DOHH2 (cell line): ENCODE results near the gene SLC9A9.

ENCODE experiments used
- EZH2phosphoT487 ChIP-seq: fragments of 200-600 bp; sonication (generic); IDR thresholded peaks from 2 replicates; pipeline ENCODE4 v1.6.1; 2017; ENCODE audit warnings: borderline replicate concordance, mild to moderate bottlenecking, antibody characterized with exemption, low read length, moderate library complexity, mixed read lengths
- TF ChIP-seq, protein P1 (sequence below): fragments of 200-600 bp; sonication (generic); IDR thresholded peaks from one replicate; pipeline ENCODE4 v1.5.1; 2014; ENCODE audit warnings: antibody characterized with exemption, mild to moderate bottlenecking, low read depth, low read length; ENCODE audit not compliant: poor library complexity, severe bottlenecking

DNA sequence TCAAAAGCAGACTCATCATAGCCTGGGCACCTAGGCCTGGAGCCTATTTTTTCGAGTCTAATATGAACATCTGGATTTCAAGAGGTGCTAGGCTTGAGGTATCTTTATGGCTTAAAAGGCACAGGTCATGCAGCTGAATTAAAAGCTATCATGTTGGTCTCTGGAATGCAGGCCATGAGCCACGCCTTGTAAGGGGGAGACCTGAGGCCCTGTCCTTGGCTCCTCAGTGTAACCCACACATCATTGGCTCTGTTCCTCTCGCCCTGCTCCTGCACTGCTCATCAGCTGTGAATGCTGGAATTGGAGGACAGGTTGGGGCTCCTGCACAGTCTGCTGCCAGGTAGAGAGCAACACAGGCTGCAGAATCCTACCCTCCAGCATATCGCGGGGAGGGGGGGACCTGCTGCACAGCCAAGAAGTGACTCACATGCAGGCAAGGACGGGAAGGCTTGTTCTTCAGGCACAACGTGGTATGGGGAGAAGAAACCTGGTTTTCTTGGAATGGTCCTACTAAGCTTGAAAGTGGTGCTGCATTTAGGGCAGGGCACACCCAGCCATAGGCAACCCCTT, 582.7 kb downstream of the SLC9A9 start:
- TF ChIP-seq, protein P1, sequence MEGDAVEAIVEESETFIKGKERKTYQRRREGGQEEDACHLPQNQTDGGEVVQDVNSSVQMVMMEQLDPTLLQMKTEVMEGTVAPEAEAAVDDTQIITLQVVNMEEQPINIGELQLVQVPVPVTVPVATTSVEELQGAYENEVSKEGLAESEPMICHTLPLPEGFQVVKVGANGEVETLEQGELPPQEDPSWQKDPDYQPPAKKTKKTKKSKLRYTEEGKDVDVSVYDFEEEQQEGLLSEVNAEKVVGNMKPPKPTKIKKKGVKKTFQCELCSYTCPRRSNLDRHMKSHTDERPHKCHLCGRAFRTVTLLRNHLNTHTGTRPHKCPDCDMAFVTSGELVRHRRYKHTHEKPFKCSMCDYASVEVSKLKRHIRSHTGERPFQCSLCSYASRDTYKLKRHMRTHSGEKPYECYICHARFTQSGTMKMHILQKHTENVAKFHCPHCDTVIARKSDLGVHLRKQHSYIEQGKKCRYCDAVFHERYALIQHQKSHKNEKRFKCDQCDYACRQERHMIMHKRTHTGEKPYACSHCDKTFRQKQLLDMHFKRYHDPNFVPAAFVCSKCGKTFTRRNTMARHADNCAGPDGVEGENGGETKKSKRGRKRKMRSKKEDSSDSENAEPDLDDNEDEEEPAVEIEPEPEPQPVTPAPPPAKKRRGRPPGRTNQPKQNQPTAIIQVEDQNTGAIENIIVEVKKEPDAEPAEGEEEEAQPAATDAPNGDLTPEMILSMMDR: no peak
- no peak for TF ChIP-seq EZH2phosphoT487
